HepG2 (cell line): ENCODE measurements around the gene CABLES2. TPM values are rescaled to one million over a fixed set of nuclear protein-coding genes. Genes with fewer than 3 reads are reported as not detected.

ENCODE experiments used
- ATAC-seq: fragments of 200-7000 bp; cut with Tn5 transposase; 3 replicates; pipeline ENCODE4 v1.9.1; 2020; ENCODE audit warnings: mild to moderate bottlenecking, moderate library complexity
- BruUV-seq: library from RNA; stranded (reverse); fragments of 400-500 nt; replicated peaks from 2 replicates; lab custom pipeline; 2021; lab: Mats Ljungman, UMichigan
- CTCF ChIA-PET: fragments of 300-600 bp; formaldehyde crosslinking; extraction: SDS; loops from one replicate; lab custom pipeline; 2021; ENCODE audit warnings: low total read pairs, inconsistent platforms, low intra/inter-chr PET ratio; lab: Yijun Ruan, JAX
- POLR2A ChIA-PET: fragments of 350-600 bp; sonication (Branson Sonifier 250); formaldehyde crosslinking; loops from one replicate; lab custom pipeline; 2020; ENCODE audit warnings: antibody characterized with exemption, inconsistent platforms; lab: Yijun Ruan, JAX
- DNase-seq: peaks from one replicate; pipeline ENCODE4 v3.0.0-alpha.2; 2015; ENCODE audit warnings: low spot score
- FAIRE-seq: peaks from 3 replicates; lab custom pipeline; 2011; peaks lifted over from hg19 to GRCh38; lab: Jason Lieb, UNC
- H2AFZ ChIP-seq: one replicate; pipeline ENCODE4 v1.6.1; 2011; ENCODE audit warnings: low read length, inconsistent platforms
- H3K27ac ChIP-seq: fragments of 300-600 bp; 3 replicates; pipeline ENCODE4 v1.8.0; 2011; ENCODE audit warnings: mixed run types, mild to moderate bottlenecking, mixed read lengths, low read length, inconsistent platforms; ENCODE audit not compliant: insufficient read depth; ENCODE audit errors: extremely low read length
- H3K27me3 ChIP-seq, 2 experiments: fragments of 200-600 bp in 1 of 2; 2 replicates in 1 of 2; 3 replicates in 1 of 2; pipeline versions ENCODE4 v1.6.0 to v1.8.0; 2011; ENCODE audit warnings: low read length in 2 of 2, mild to moderate bottlenecking in 2 of 2, moderate library complexity in 2 of 2, inconsistent platforms in 1 of 2; ENCODE audit not compliant: insufficient read depth in 2 of 2, control insufficient read depth in 1 of 2
- H3K36me3 ChIP-seq, 2 experiments: fragments of 200-600 bp in 1 of 2; replicated peaks in 1 of 2; 2 replicates in 1 of 2; 3 replicates in 1 of 2; pipeline versions ENCODE4 v1.5.1 to v1.8.0; 2011; ENCODE audit warnings: low read length in 2 of 2, inconsistent platforms in 1 of 2; ENCODE audit not compliant: insufficient read depth in 2 of 2, control insufficient read depth in 1 of 2
- H3K4me1 ChIP-seq: 2 replicates; pipeline ENCODE4 v1.5.1; 2012; ENCODE audit warnings: low read length, inconsistent platforms; ENCODE audit not compliant: insufficient read depth
- H3K4me2 ChIP-seq: 2 replicates; pipeline ENCODE4 v1.6.0; 2011; ENCODE audit warnings: low read depth, low read length, inconsistent platforms
- H3K4me3 ChIP-seq, 3 experiments: fragments of 200-600 bp in 1 of 3; sonication (generic), shearing (Covaris generic) in 1 of 3; replicated peaks in 1 of 3; 2 replicates each; pipeline ENCODE4 v1.5.1; 2011 to 2016; ENCODE audit warnings: low read length in 3 of 3, inconsistent platforms in 2 of 3, low read depth in 2 of 3, mild to moderate bottlenecking in 2 of 3, control low read depth in 1 of 3, mixed read lengths in 1 of 3; ENCODE audit not compliant: insufficient read depth in 1 of 3
- H3K79me2 ChIP-seq: one replicate; pipeline ENCODE4 v1.6.1; 2011; ENCODE audit warnings: low read length, inconsistent platforms; ENCODE audit not compliant: insufficient read depth
- H3K9ac ChIP-seq: 2 replicates; pipeline ENCODE4 v1.6.0; 2011; ENCODE audit warnings: mild to moderate bottlenecking, low read depth, low read length, inconsistent platforms; ENCODE audit not compliant: insufficient read depth
- H3K9me3 ChIP-seq: 2 replicates; pipeline ENCODE4 v1.5.1; 2012; ENCODE audit warnings: mild to moderate bottlenecking, low read length
- H4K20me1 ChIP-seq: 2 replicates; pipeline ENCODE4 v1.6.0; 2011; ENCODE audit warnings: inconsistent platforms, mild to moderate bottlenecking, low read length, moderate library complexity; ENCODE audit not compliant: insufficient read depth
- AFF4 ChIP-seq: sonication (generic); formaldehyde crosslinking; IDR thresholded peaks from 2 replicates; pipeline ENCODE4 v1.4.0; 2020; ENCODE audit warnings: missing genetic modification reagents
- CTCF ChIP-seq: sonication (generic); formaldehyde crosslinking; IDR thresholded peaks from 2 replicates; pipeline ENCODE4 v1.5.0; 2020; ENCODE audit warnings: mild to moderate bottlenecking, missing genetic modification reagents, moderate library complexity
- HNF4A ChIP-seq: sonication (generic); formaldehyde crosslinking; IDR thresholded peaks from 2 replicates; pipeline ENCODE4 v1.4.0; 2020; ENCODE audit warnings: missing genetic modification reagents
- NFAT5 ChIP-seq: sonication (generic); formaldehyde crosslinking; IDR thresholded peaks from 2 replicates; pipeline ENCODE4 v1.4.0; 2020; ENCODE audit warnings: missing genetic modification reagents
- PRDM15 ChIP-seq: sonication (generic); formaldehyde crosslinking; IDR thresholded peaks from 2 replicates; pipeline ENCODE4 v1.4.0; 2020; ENCODE audit warnings: missing genetic modification reagents
- TBL1XR1 ChIP-seq: fragments of 150-350 bp; IDR thresholded peaks from 2 replicates; pipeline ENCODE4 v1.6.1; 2014; ENCODE audit warnings: borderline replicate concordance, low read length; ENCODE audit not compliant: partially characterized antibody
- ZNF274 ChIP-seq: sonication (generic); formaldehyde crosslinking; IDR thresholded peaks from 2 replicates; pipeline ENCODE4 v1.5.1; 2020; ENCODE audit warnings: mild to moderate bottlenecking, missing genetic modification reagents
- WGBS: methylation state at CpG from one replicate; pipeline ENCODE4 v1.1.6; 2017; ENCODE audit warnings: low lambda C conversion rate; 5-methylcytosine and 5-hydroxymethylcytosine counted together
- in situ Hi-C: cut with HindIII; loops from 2 replicates; pipeline ENCODE4 v1.10.0; 2017; ENCODE audit warnings: low pct_unique_long_range_greater_than_20kb; ENCODE audit not compliant: extremely low pct_ligation_motif_present
- intact Hi-C: fragments of 100-400 bp; cut with micrococcal nuclease; formaldehyde crosslinking; loops from one replicate; pipeline ENCODE4 v1.10.0; 2022; ENCODE audit not compliant: unreplicated experiment
- polyA plus RNA-seq, 8 experiments: library from polyadenylated mRNA; depleted of rRNA in 3 of 8; stranded (reverse) in 7 of 8; unstranded in 1 of 8; fragments of >200 nt; fragmentation: Illumina TruSeq in 4 of 8; extraction: Trizol in 4 of 8; gene quantifications; 2 replicates each; pipeline versions ENCODE4 v1.2.1 to v1.2.3, GENCODE V29; 2011 to 2016; ENCODE audit warnings: low read depth in 4 of 8, missing spikeins in 1 of 8, mixed read lengths in 1 of 8; ENCODE audit not compliant: insufficient read depth in 1 of 8
- total RNA-seq, 5 experiments: library from RNA; depleted of rRNA; stranded (reverse); fragments of >200 nt; fragmentation: Illumina TruSeq; extraction: Trizol; gene quantifications; 2 replicates each; pipeline ENCODE4 v1.2.3, GENCODE V29; 2016; ENCODE audit warnings: low read depth in 1 of 5

Gene CABLES2
- total and polyA plus RNA-seq, 2 of the 13 experiments (the other 11 are each of a cell fraction or from before 2014, with no cell fraction given), result 5.2 to 9.7 TPM

- no peaks in the 10 kb centered on the region for H3K79me2 ChIP-seq
- H3K4me3 ChIP-seq, result no peak overlapping the region
- peaks cover 34 to 72% of the 10 kb centered on the region in 2 experiments; a peak in 4 of 5 replicates for H3K27me3 ChIP-seq
- H3K4me1 ChIP-seq, result no peaks in the 10 kb centered on the region
- FAIRE-seq, result peak; percentile 77
- H3K27ac ChIP-seq, result no peak overlapping the region
- H3K36me3 ChIP-seq, result no peaks in the 10 kb centered on the region
- peak; percentile 72 for ATAC-seq
- POLR2A ChIA-PET, result no interaction called here
- no TSS peak for BruUV-seq
- no peak overlapping the region for H3K9ac ChIP-seq
- no peak for DNase-seq
- no peaks in the 10 kb centered on the region for H3K9me3 ChIP-seq
- intact Hi-C loops, result no loop called here
- H2AFZ ChIP-seq, result no peak overlapping the region
- in situ Hi-C loops, result no loop called here
- H4K20me1 ChIP-seq, result no peaks in the 10 kb centered on the region; the same call in 1 of the 2 replicates
- CTCF ChIA-PET, result no interaction called here
- no peak overlapping the region for H3K4me2 ChIP-seq
- WGBS, result 17% methylated on average over 20 of the region's 24 CpGs
- TF ChIP-seq CTCF (CRISPR knock-in tag), result peak; percentile 48
- no peak for TF ChIP-seq PRDM15 (CRISPR knock-in tag)
- 0 out of 2 replicates have a peak, but pooled peaks have one; percentile 27 for TF ChIP-seq ZNF274
- TF ChIP-seq TBL1XR1, result no peak
- peak; percentile 48; the same call in 1 of the 2 replicates for TF ChIP-seq NFAT5 (CRISPR knock-in tag)
- TF ChIP-seq HNF4A (CRISPR knock-in tag), result peak; percentile 67
- no peak for TF ChIP-seq AFF4 (CRISPR knock-in tag)
Observed at GRCh38 chr20:62449951-62450691, 43.0 kb upstream of the CABLES2 start.
